A673 (cell line): ENCODE data around the gene PRPF38B.

ENCODE experiments used
- EZH2 ChIP-seq: fragments of 200-600 bp; sonication (generic); IDR thresholded peaks from 2 replicates; pipeline ENCODE4 v1.6.1; 2017; ENCODE audit warnings: borderline replicate concordance, low read depth, mild to moderate bottlenecking, mixed read lengths, antibody characterized with exemption, low read length; ENCODE audit not compliant: poor library complexity, severe bottlenecking
- TF ChIP-seq, protein P1 (sequence below): fragments of 300-800, 200-600 bp; sonication (generic); conservative IDR thresholded peaks from 2 replicates; pipeline ENCODE4 v1.5.1; 2017; ENCODE audit warnings: low read depth, mild to moderate bottlenecking, antibody characterized with exemption, low read length, moderate library complexity, mixed read lengths

DNA sequence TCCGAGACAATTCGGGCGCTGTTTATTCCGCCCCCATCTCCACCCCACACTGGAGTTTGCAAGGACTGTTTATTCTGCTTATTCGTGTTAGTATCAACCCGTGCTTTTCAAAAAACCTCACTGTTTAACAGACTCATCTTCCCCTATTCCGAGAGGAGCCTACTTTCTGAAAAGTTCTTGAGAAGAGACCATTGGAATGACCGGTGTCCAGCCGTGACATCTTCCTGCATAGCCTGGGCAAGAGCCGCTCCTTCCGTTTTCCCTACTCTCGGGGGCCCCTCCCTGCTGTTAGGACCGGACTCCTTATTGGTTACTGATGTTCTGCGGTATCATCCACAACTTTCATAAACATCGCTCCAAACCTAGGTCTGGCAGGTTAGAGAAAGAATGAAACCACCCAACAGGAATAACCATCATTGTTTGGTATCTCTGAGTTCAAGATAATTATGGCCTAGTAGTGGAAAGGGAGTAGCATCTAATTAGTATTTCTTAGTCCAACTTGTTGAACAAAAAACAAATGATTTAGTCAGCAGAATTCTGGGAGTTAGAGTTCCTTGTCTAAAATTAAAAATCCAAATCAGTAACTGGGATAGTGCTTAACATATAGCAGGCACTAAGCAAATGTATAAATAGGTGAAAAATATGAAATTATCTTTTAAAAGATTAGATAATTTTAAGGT, 55.2 kb downstream of the PRPF38B start:
- TF ChIP-seq, protein P1, sequence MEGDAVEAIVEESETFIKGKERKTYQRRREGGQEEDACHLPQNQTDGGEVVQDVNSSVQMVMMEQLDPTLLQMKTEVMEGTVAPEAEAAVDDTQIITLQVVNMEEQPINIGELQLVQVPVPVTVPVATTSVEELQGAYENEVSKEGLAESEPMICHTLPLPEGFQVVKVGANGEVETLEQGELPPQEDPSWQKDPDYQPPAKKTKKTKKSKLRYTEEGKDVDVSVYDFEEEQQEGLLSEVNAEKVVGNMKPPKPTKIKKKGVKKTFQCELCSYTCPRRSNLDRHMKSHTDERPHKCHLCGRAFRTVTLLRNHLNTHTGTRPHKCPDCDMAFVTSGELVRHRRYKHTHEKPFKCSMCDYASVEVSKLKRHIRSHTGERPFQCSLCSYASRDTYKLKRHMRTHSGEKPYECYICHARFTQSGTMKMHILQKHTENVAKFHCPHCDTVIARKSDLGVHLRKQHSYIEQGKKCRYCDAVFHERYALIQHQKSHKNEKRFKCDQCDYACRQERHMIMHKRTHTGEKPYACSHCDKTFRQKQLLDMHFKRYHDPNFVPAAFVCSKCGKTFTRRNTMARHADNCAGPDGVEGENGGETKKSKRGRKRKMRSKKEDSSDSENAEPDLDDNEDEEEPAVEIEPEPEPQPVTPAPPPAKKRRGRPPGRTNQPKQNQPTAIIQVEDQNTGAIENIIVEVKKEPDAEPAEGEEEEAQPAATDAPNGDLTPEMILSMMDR, result no peak
- no peak for TF ChIP-seq EZH2
